ENCODE results near the gene NFIX.
"Not testable (repeated sequence)": the region's sequence is repeated elsewhere in the genome, so short reads cannot be mapped to it uniquely, and the experiment has no call there.

NFIX gene

GRCh38 chr19:12994701-12995595 is at the start of gene NFIX:
Gene NFIX (plus strand): TSS chr19:12995475. CDS start chr19:12995838, 363 bp downstream.
- peak; percentile 26 for DNase-seq

- peak; percentile 99 for DNase-seq
Measured at GRCh38 chr19:12945479-12946091, 49.7 kb upstream of the NFIX start, which contains the start of gene RAD23A. Gene RAD23A (plus strand): TSS chr19:12945862. CDS start chr19:12945949, 87 bp downstream.

- peak; percentile 40 for DNase-seq
Measured at GRCh38 chr19:12946092-12946721, 49.1 kb upstream of the NFIX start.

DNA sequence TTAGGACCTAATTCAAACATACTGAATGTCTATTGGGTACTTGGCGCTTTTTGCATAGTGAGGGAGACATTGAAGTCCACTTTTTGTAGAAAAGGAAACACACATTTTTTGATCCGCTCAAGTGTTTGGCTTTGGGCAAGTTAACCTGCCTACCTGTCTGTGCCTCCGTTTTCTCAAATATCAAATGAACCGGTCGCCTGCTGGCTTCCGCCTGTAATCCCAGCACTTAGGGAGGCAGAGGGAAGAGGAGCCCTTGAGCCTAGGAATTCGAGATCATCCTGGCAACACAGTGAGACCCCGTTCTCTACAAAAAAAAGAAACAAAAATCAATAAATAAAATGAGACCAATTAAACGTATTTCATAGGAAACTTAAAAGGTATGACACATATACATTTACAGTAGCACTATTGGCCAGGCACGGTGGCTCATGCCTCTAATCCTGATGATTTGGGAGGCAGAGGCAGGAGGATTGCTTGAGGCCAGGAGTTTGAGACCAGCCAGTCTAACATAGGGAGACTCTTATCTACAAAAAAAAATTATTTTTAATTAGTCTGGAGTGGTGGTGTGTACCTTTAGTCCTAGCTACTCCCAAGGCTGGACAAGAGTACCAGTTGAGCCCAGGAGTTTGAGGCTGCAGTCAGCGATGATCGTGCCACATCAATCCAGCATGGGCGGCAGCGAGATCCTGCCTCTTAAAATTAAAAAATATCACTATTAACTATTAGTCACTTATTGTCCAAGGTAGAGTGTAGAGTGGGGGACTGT is 48.4 kb upstream of the NFIX start:
- no peak for DNase-seq

- no peak for DNase-seq
Measured at GRCh38 chr19:12947702-12948611, 47.3 kb upstream of the NFIX start.

DNA sequence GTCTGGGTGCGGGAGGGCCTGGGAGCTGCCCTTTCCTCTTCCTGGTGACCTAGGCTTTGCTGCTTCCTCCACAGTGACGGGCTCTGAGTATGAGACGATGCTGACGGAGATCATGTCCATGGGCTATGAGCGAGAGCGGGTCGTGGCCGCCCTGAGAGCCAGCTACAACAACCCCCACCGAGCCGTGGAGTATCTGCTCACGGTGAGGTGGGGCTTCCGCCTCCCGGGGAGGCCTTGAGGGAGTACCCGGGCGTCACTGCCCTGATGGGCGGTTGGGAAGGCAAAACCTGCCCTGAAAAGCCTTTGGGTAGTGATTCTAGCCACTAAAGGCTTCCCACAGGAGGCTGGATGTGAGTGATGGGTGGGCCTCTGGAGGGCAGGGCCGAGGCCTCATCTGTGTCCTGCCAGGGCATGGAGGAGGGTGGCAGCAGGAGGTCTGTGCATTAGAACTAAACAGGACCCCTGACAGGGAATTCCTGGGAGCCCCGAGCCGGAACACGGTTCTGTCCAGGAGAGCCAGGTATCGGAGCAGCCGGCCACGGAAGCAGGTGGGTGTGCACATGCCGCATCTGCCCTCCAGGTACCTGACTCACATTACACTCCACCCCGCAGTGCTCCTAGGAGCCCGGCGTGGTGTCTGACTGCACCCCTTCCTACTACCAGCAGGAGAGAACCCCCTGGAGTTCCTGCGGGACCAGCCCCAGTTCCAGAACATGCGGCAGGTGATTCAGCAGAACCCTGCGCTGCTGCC is 46.5 kb upstream of the NFIX start:
- DNase-seq: no peak

DNA sequence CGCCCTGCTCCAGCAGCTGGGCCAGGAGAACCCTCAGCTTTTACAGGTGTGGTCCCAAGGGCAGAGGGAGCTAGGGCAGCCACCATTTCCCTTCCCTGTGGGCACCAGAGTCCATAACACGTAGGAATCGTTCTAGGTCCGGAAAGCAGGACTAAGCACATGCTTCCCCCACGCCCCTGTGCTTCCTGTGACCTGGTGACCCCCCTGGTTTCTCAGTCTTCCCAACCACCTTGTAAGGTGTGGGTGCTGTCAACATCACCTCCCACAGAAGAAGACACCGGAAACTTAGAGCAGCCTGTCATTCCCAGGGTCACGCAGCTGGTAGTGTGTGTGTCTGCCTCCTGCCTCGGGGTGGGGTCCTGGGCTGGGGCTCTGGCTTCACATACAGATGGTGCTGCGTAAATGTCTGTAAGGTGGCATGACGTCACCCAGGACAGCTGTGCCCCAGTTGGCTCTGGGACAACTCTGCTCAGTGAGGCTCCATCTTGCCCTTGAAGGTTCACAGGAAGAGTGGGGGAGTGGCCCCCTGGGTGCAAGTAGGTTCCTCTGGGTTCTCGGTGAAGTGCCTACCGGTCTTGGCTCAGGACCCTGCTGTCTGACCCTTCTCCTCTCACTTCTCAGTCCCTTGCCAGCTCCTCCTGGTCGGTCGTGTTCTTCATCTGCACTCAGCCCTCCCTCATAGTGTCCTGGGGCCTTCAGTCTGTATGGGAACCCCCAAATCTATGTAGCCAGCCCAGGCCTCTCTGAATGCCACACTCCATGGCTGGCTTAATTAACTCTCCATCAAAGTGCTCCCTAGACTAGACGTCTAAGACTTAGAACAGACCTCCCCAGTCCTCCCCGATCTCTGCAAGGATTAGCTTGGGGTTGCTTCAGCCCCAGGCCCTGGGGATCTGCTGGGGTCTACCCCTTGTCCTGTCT is 45.7 kb upstream of the NFIX start:
- no peak for DNase-seq

DNA sequence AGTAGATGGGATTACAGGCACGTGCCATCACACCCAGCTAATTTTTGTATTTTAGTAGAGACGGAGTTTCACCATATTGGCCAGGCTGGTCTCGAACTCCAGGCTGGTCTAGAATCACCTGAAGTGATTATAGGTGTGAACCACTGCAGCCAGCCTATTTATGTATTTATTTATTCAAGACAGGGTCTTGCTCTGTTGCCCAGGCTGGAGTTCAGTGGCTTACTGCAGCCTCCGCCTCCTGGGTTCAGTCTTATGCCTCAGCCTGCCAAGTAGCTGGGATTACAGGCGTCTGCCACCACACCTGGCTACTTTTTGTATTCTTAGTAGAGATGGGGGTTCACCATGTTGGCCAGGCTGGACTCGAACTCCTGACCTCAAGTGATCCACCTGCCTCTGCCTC is 43.2 kb upstream of the NFIX start:
- not testable (repeated sequence) for DNase-seq

GRCh38 chr19:12952488-12953137 is 42.7 kb upstream of the NFIX start:
- no peak for DNase-seq

DNA sequence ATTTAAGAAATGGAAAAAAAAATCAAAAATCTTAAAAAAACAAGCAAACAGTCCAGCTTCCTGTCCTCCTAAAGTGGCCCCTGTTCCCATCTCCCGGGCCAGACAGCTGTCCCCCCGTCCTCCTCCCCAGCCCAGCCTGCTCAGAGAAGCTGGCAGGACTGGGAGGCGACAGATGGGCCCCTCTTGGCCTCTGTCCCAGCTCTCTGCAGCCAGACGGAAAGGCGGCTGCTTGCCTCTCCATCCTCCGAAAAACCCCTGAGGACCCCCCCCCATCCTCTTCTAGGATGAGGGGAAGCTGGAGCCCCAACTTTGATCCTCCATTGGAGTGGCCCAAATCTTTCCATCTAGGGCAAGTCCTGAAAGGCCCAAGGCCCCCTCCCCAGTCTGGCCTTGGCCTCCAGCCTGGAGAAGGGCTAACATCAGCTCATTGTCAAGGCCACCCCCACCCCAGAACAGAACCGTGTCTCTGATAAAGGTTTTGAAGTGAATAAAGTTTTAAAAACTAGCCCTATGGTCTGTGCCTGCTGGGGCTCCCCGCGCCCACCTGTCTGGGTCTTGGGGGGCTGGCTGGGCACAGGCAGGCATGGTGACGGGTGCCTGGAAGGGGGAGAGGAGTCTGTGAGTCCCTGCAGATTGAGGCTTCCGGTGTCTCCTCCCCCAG is 42.0 kb upstream of the NFIX start:
- no peak for DNase-seq

DNA sequence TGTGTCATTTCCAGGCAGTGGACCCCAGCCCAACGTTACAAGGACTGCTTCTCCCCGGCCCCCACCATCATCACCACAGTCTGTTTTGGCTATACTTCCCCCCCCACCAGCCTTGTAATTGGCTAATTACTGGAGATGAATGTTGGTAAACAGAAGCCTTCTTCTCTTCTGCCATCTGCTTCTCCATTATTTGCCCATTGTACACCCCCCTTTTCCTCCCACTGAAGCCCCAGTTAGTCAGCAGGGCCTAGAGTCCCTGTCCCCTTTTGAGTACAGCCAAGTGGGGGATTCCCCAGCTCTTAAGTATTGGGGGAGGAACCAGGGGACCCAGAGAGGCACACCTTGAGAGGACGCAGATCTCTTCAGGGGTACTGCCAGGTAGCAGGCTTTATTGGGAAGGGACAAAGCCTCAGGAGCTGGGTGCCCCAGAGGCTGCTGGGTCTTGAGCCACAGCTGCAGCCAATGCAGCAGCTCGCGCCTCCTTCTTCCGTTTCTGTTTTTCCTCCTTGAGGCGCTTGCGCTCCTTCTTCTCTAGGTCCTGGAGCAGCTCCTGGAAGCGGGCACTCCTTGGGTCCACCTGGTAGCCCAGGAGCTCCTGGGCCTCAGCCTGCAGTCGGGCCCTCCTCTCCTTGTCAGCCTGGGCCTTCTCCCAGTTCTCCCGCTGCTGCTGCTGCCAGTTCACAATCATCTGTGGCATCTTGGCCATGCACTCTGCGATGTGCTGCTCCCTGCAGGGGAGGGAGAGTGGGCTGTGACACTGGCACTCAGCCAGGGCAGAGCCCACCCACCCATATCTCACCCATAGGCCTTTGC is 41.3 kb upstream of the NFIX start:
- peak; percentile 11 for DNase-seq

DNA sequence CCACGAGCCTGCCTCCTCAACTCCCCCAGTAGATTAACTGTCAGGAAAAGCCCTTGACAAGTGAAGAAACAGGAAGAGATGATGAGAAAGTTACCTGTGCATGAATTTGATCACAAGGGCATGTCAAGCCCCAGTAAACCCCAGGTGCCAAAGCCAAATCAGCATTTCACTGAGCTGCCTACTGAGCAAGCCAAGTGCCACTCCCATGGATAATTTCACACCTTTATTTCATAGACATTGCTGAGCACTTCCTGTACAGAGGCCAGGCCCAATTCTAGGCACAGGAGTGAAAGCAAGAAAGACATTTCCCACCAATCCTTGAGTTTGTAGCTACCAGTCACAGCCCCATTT is 40.7 kb upstream of the NFIX start:
- no peak for DNase-seq

DNA sequence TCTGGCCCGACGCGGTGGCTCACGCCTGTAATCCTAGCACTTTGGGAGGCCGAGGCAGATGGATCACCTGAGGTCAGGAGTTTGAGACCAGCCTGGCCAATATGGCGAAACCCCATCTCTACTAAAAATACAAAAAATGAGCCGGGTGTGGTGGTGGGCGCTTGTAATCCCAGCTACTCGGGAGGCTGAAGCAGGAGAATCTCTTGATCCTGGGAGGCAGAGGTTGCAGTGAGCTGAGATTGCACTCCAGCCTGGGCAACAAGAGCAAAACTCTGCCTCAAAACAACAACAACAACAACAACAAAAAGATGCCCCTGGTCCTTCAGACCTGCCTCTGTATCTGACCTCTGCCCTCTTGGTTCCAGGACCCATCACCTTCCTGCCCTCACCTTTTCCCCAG is 39.7 kb upstream of the NFIX start:
- not testable (repeated sequence) for DNase-seq

- no peak for DNase-seq
Measured at GRCh38 chr19:12955996-12956395, 39.3 kb upstream of the NFIX start.

GRCh38 chr19:12956446-12957388 is 38.6 kb upstream of the NFIX start, which contains the start of gene GADD45GIP1:
Gene GADD45GIP1 (minus strand): TSS chr19:12957223. CDS start chr19:12957212, 11 bp downstream.
- DNase-seq: peak; percentile 75

- not testable (repeated sequence) for DNase-seq
Measured at GRCh38 chr19:12957389-12957952, 37.8 kb upstream of the NFIX start.
